ENCODE data around the gene PHTF2. TPM values are rescaled to one million over a fixed set of nuclear protein-coding genes. Genes with fewer than 3 reads are reported as not detected.
A peak's percentile ranks its signal among the peaks of the same experiment; 100 is the strongest.

The PHTF2 gene
- total and polyA plus RNA-seq, 2 donors (not counting 3 experiments of a cell fraction or from before 2014, with no cell fraction given) = 13.3 to 21.4 TPM

GRCh38 chr7:77982926-77983550 lies 184.5 kb downstream of the PHTF2 start:
- H3K9ac ChIP-seq (replicated peaks; ENCODE audit: extremely low read depth, insufficient read depth, low read length) = no peak overlapping the region
- FAIRE-seq = no peak
- POLR2A ChIA-PET = no interaction called here
- no peak overlapping the region for H3K27ac ChIP-seq (ENCODE audit: insufficient read depth, low read depth, low read length)
- BruUV-seq (replicated peaks) = no TSS peak
- no peak for DNase-seq (ENCODE audit: low read depth, low spot score)
- CTCF ChIA-PET = no interaction called here
- no peak overlapping the region for H2AFZ ChIP-seq (ENCODE audit: low read depth, low read length)
- no peaks in the 10 kb centered on the region for H3K9me3 ChIP-seq (replicated peaks; ENCODE audit: control insufficient read depth, insufficient read depth, low read length)
- TF ChIP-seq GATA2 (IDR thresholded peaks at IDR 0.05; ENCODE audit: insufficient read depth, insufficient read length, low read depth, low read length) = peak; percentile 31
- no peak for TF ChIP-seq CTCF (IDR thresholded peaks at IDR 0.05; ENCODE audit: extremely low read depth in 1 of 2, insufficient read depth in 1 of 2, low read depth in 1 of 2, low read length in 2 of 2)
- dilution Hi-C loops (cut with MboI; ENCODE audit: extremely low pct_ligation_motif_present, low sequenced_read_pairs) = no loop called here
- H3K4me3 ChIP-seq (replicated peaks in 1 of 3; ENCODE audit: insufficient read depth in 1 of 3, low read depth in 1 of 3, low read length in 3 of 3) = no peak overlapping the region
- H3K27me3 ChIP-seq (ENCODE audit: control insufficient read depth in 2 of 2, insufficient read depth in 2 of 2, low read length in 2 of 2) = no peaks in the 10 kb centered on the region
- H3K9me1 ChIP-seq (replicated peaks; ENCODE audit: control insufficient read depth, extremely low read depth, insufficient read depth, low read length) = no peaks in the 10 kb centered on the region
- no peaks in the 10 kb centered on the region for H4K20me1 ChIP-seq (replicated peaks; ENCODE audit: control insufficient read depth, extremely low read depth, insufficient read depth, low read length)
- intact Hi-C loops (cut with micrococcal nuclease) = no loop called here
- H3K4me1 ChIP-seq (ENCODE audit: control insufficient read depth, extremely low read depth, insufficient read depth, low read length) = no peaks in the 10 kb centered on the region
- no peak overlapping the region for H3K4me2 ChIP-seq (ENCODE audit: insufficient read depth, low read length)
- no peaks in the 10 kb centered on the region for H3K79me2 ChIP-seq (ENCODE audit: control insufficient read depth, insufficient read depth, low read length)
- H3K36me3 ChIP-seq (ENCODE audit: control insufficient read depth in 2 of 2, extremely low read depth in 1 of 2, insufficient read depth in 2 of 2, low read length in 2 of 2) = no peaks in the 10 kb centered on the region

- intact Hi-C loops (cut with micrococcal nuclease) = no loop called here
- Histone ChIP-seq H3K4me1 (ENCODE audit: control insufficient read depth, extremely low read depth, insufficient read depth, low read length) (no peaks in the 10 kb centered on the region), H3K9ac (replicated peaks; ENCODE audit: extremely low read depth, insufficient read depth, low read length) (no peak overlapping the region), H3K4me3 (replicated peaks in 1 of 3; ENCODE audit: insufficient read depth in 1 of 3, low read depth in 1 of 3, low read length in 3 of 3) (no peak overlapping the region), H4K20me1 (replicated peaks; ENCODE audit: control insufficient read depth, extremely low read depth, insufficient read depth, low read length) (no peaks in the 10 kb centered on the region), H3K9me1 (replicated peaks; ENCODE audit: control insufficient read depth, extremely low read depth, insufficient read depth, low read length) (no peaks in the 10 kb centered on the region), H3K9me3 (replicated peaks; ENCODE audit: control insufficient read depth, insufficient read depth, low read length) (no peaks in the 10 kb centered on the region), H3K27ac (ENCODE audit: insufficient read depth, low read depth, low read length) (no peak overlapping the region), H3K79me2 (ENCODE audit: control insufficient read depth, insufficient read depth, low read length) (no peaks in the 10 kb centered on the region), H3K4me2 (ENCODE audit: insufficient read depth, low read length) (no peak overlapping the region), H3K36me3 (ENCODE audit: control insufficient read depth in 2 of 2, extremely low read depth in 1 of 2, insufficient read depth in 2 of 2, low read length in 2 of 2) (no peaks in the 10 kb centered on the region), H3K27me3 (ENCODE audit: control insufficient read depth in 2 of 2, insufficient read depth in 2 of 2, low read length in 2 of 2) (no peaks in the 10 kb centered on the region), H2AFZ (ENCODE audit: low read depth, low read length) (no peak overlapping the region)
- dilution Hi-C loops (cut with MboI; ENCODE audit: extremely low pct_ligation_motif_present, low sequenced_read_pairs) = no loop called here
- ChIA-PET CTCF (no interaction called here), POLR2A (no interaction called here)
- BruUV-seq (replicated peaks) = no TSS peak
- DNase-seq (ENCODE audit: low read depth, low spot score) = no peak
- FAIRE-seq = no peak
- TF ChIP-seq MYC (IDR thresholded peaks at IDR 0.05; ENCODE audit: low read depth, low read length) (no peak), JUN (IDR thresholded peaks at IDR 0.05; ENCODE audit: borderline replicate concordance, insufficient read depth, insufficient read length, low read depth) (no peak), GATA2 (IDR thresholded peaks at IDR 0.05; ENCODE audit: insufficient read depth, insufficient read length, low read depth, low read length) (no peak), EZH2 (IDR thresholded peaks at IDR 0.05; ENCODE audit: borderline replicate concordance, low read depth, low read length, severe bottlenecking) (no peak), POLR2A (IDR thresholded peaks at IDR 0.05; ENCODE audit: low read depth, low read length) (no peak), CTCF (IDR thresholded peaks at IDR 0.05; ENCODE audit: extremely low read depth in 1 of 2, insufficient read depth in 1 of 2, low read depth in 1 of 2, low read length in 2 of 2) (no peak), POLR2AphosphoS5 (IDR thresholded peaks at IDR 0.05; ENCODE audit: insufficient read depth, low read depth, low read length) (no peak)
These were observed 185.4 kb downstream of the PHTF2 start for GRCh38 chr7:77983973-77984372.
